OCI-LY1 (cell line): Measurements from ENCODE around the gene SAG.

ENCODE experiments used
- H2AFZ ChIP-seq: fragments of 200-600 bp; sonication (generic), shearing (Covaris generic); 2 replicates; pipeline ENCODE4 v1.6.0; 2014; ENCODE audit warnings: antibody characterized with exemption, mild to moderate bottlenecking, low read length
- H3F3A ChIP-seq: fragments of 200-600 bp; sonication (generic), shearing (Covaris generic); 2 replicates; pipeline ENCODE4 v1.6.0; 2014; ENCODE audit warnings: mild to moderate bottlenecking, antibody characterized with exemption, low read length, moderate library complexity; ENCODE audit not compliant: insufficient read depth
- H3K27ac ChIP-seq: fragments of 200-600 bp; sonication (generic); 2 replicates; pipeline ENCODE4 v1.5.1; 2014; ENCODE audit warnings: low read length, mixed run types, mild to moderate bottlenecking, low read depth; ENCODE audit not compliant: poor library complexity, severe bottlenecking
- H3K27me3 ChIP-seq: fragments of 200-600 bp; sonication (generic); 2 replicates; pipeline ENCODE4 v1.6.0; 2014; ENCODE audit warnings: antibody characterized with exemption, mild to moderate bottlenecking, low read length, moderate library complexity; ENCODE audit not compliant: insufficient read depth
- H3K36me3 ChIP-seq: fragments of 200-600 bp; sonication (generic); 2 replicates; pipeline ENCODE4 v1.6.1; 2014; ENCODE audit warnings: mild to moderate bottlenecking, antibody characterized with exemption, low read length, moderate library complexity, mixed read lengths; ENCODE audit not compliant: insufficient read depth
- H3K4me1 ChIP-seq: fragments of 200-600 bp; sonication (generic); 2 replicates; pipeline ENCODE4 v1.5.1; 2014; ENCODE audit warnings: mild to moderate bottlenecking, low read length, moderate library complexity; ENCODE audit not compliant: insufficient read depth, severe bottlenecking
- H3K4me2 ChIP-seq: fragments of 200-600 bp; sonication (generic), shearing (Covaris generic); 2 replicates; pipeline ENCODE4 v1.6.1; 2014; ENCODE audit warnings: low read length
- H3K4me3 ChIP-seq: fragments of 200-600 bp; sonication (generic); 2 replicates; pipeline ENCODE4 v1.5.1; 2014; ENCODE audit warnings: low read length, low read depth, mild to moderate bottlenecking, mixed read lengths; ENCODE audit not compliant: poor library complexity, severe bottlenecking
- H3K79me2 ChIP-seq: fragments of 200-600 bp; shearing (Covaris generic); 2 replicates; pipeline ENCODE4 v1.6.1; 2016; ENCODE audit warnings: mixed run types, low read length, mixed read lengths; ENCODE audit not compliant: insufficient read depth
- H3K9ac ChIP-seq: fragments of 200-600 bp; sonication (generic), shearing (Covaris generic); 2 replicates; pipeline ENCODE4 v1.6.1; 2014; ENCODE audit warnings: mild to moderate bottlenecking, low read length, mixed read lengths
- H3K9me2 ChIP-seq: fragments of 200-600 bp; sonication (generic), shearing (Covaris generic); 2 replicates; pipeline ENCODE4 v1.6.1; 2014; ENCODE audit warnings: low read depth, mild to moderate bottlenecking, low read length, mixed read lengths
- H3K9me3 ChIP-seq: fragments of 200-600 bp; shearing (Covaris generic); 2 replicates; pipeline ENCODE4 v1.6.1; 2014; ENCODE audit warnings: low read length, mixed read lengths
- H4K20me1 ChIP-seq: fragments of 200-600 bp; sonication (generic), shearing (Covaris generic); 2 replicates; pipeline ENCODE4 v1.6.0; 2016; ENCODE audit warnings: mild to moderate bottlenecking, low read length; ENCODE audit not compliant: insufficient read depth
- CTCF ChIP-seq: fragments of 200-600 bp; sonication (generic), shearing (Covaris generic); IDR thresholded peaks from 2 replicates; pipeline ENCODE4 v1.5.1; 2017; ENCODE audit warnings: mild to moderate bottlenecking, antibody characterized with exemption, low read length, moderate library complexity, mixed read lengths
- EZH2 ChIP-seq: fragments of 200-600 bp; sonication (generic), shearing (Covaris generic); IDR thresholded peaks from 2 replicates; pipeline ENCODE4 v1.8.0; 2017; ENCODE audit warnings: borderline replicate concordance, mixed run types, mild to moderate bottlenecking, antibody characterized with exemption, low read length, moderate library complexity, mixed read lengths

SAG gene

GRCh38 chr2:233389601-233390125, 82.0 kb downstream of the SAG start:
- peaks cover 11% of the 10 kb centered on the region for H3K36me3 ChIP-seq
- no peaks in the 10 kb centered on the region for H4K20me1 ChIP-seq
- no peaks in the 10 kb centered on the region for H3K9me2 ChIP-seq
- peaks cover 23% of the 10 kb centered on the region for H3K4me1 ChIP-seq
- H3K9ac ChIP-seq, result no peak overlapping the region
- TF ChIP-seq CTCF, result no peak
- TF ChIP-seq EZH2, result no peak
- no peaks in the 10 kb centered on the region for H3K9me3 ChIP-seq
- no peak overlapping the region for H3K27ac ChIP-seq
- H3K4me2 ChIP-seq, result no peak overlapping the region
- H3K79me2 ChIP-seq, result no peaks in the 10 kb centered on the region
- no peak overlapping the region for H2AFZ ChIP-seq
- H3K4me3 ChIP-seq, result no peak overlapping the region
- H3F3A ChIP-seq, result no peaks in the 10 kb centered on the region
- peaks cover 5% of the 10 kb centered on the region; the same call in 1 of the 2 replicates for H3K27me3 ChIP-seq

- Histone ChIP-seq H3K4me3 (no peak overlapping the region), H3K9me3 (no peaks in the 10 kb centered on the region), H3K9me2 (no peaks in the 10 kb centered on the region), H4K20me1 (no peaks in the 10 kb centered on the region), H3K4me1 (no peaks in the 10 kb centered on the region), H3K79me2 (no peaks in the 10 kb centered on the region), H3F3A (no peaks in the 10 kb centered on the region), H3K36me3 (peaks cover 4% of the 10 kb centered on the region; the same call in 1 of the 2 replicates), H3K4me2 (no peak overlapping the region), H3K27ac (no peak overlapping the region), H2AFZ (no peak overlapping the region), H3K9ac (no peak overlapping the region), H3K27me3 (no peaks in the 10 kb centered on the region)
- TF ChIP-seq EZH2, result no peak
- TF ChIP-seq CTCF, result no peak
Measured at GRCh38 chr2:233395687-233396086, 88.1 kb downstream of the SAG start.
